T-helper 17 cell (primary cell): ENCODE measurements around the gene KIZ. TPM values are rescaled to one million over a fixed set of nuclear protein-coding genes. Genes with fewer than 3 reads are reported as not detected.

Experiments used
- ATAC-seq: fragments of 150-1000 bp; cut with Tn5 transposase; 2 replicates; pipeline ENCODE4 v1.10.0; 2021; ENCODE audit warnings: mild to moderate bottlenecking, moderate library complexity
- DNase-seq, 3 donors: peaks; one replicate each; pipeline versions ENCODE4 v3.0.0 to v3.0.0-alpha.2; 2020 to 2021
- H3K9me3 ChIP-seq: one replicate; pipeline ENCODE4 v1.7.0; 2013; ENCODE audit warnings: low read length, mild to moderate bottlenecking; ENCODE audit not compliant: control insufficient read depth, poor library complexity, severe bottlenecking
- H3K27ac Mint-ChIP-seq: one replicate; pipeline ENCODE4 v1.8.0; 2022; ENCODE audit warnings: mild to moderate bottlenecking, moderate library complexity, mixed read lengths
- H3K27me3 Mint-ChIP-seq: one replicate; pipeline ENCODE4 v1.8.0; 2022; ENCODE audit warnings: mixed read lengths
- H3K36me3 Mint-ChIP-seq: one replicate; pipeline ENCODE4 v1.8.0; 2022; ENCODE audit warnings: low read depth, mixed read lengths
- H3K4me1 Mint-ChIP-seq: one replicate; pipeline ENCODE4 v1.8.0; 2022; ENCODE audit warnings: mild to moderate bottlenecking, mixed read lengths
- H3K4me3 Mint-ChIP-seq: one replicate; pipeline ENCODE4 v1.8.0; 2022; ENCODE audit warnings: mild to moderate bottlenecking, moderate library complexity, mixed read lengths
- total RNA-seq, 4 donors: library from RNA in 2 of 4; stranded (reverse) in 2 of 4; gene quantifications; one replicate each; pipeline ENCODE4 v1.2.3 and lab custom pipeline; 2022 to 2026

Gene KIZ
- total RNA-seq, 2 donors from 2014 or later, result 23.0 to 26.9 TPM

- DNase-seq (no peak), ATAC-seq (no peak)
- no peaks in the 10 kb centered on the region for H3K9me3 ChIP-seq
- Mint-ChIP-seq H3K27ac (no peak overlapping the region), H3K27me3 (no peaks in the 10 kb centered on the region), H3K36me3 (peaks cover 7% of the 10 kb centered on the region), H3K4me3 (no peak overlapping the region), H3K4me1 (no peaks in the 10 kb centered on the region)
Measured at GRCh38 chr20:21209668-21210067, 83.8 kb downstream of the KIZ start.

DNA sequence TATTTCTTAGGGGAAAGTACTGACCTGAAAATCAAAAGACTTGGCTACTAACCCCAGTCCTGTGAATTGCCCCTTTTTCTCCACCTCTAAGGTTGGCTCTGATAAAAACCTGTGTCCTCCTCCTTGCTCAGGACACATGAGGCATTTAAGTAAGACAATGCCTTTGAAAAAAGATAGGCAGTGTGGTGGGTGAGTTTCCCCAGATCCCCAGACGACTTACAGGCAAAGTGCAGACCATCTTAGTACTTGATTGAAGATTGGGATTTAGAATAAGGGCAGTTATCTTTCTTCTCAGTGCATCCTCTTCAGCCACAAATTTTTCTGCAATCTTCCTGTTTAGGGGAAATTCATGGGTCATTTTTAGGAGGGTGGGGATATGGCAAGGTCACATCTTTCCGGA is 87.8 kb downstream of the KIZ start:
- Mint-ChIP-seq H3K4me1 (no peaks in the 10 kb centered on the region), H3K27me3 (no peaks in the 10 kb centered on the region), H3K36me3 (no peaks in the 10 kb centered on the region), H3K27ac (no peak overlapping the region), H3K4me3 (no peak overlapping the region)
- DNase-seq (no peak), ATAC-seq (no peak)
- H3K9me3 ChIP-seq, result no peaks in the 10 kb centered on the region

DNA sequence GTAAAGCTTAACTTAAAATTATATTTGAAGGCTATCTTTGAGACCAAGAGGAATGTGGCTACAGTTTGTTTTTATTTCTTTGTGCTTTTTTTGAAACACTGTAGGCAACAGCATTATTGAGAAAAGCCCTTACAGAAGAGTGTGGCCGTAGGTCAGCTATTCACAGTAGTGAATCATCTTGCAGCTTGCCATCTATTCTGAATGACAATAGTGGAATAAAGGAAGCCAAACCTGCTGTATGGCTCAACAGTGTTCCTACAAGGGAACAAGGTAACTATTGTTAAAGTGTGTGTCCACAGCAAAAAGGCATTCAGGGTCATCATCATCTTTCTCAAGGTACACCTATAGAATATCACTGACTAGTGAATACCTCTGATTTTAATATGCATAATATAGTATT is 88.5 kb downstream of the KIZ start:
- Mint-ChIP-seq H3K27me3 (no peaks in the 10 kb centered on the region), H3K36me3 (no peaks in the 10 kb centered on the region), H3K27ac (no peak overlapping the region), H3K4me1 (no peaks in the 10 kb centered on the region), H3K4me3 (no peak overlapping the region)
- ATAC-seq (no peak), DNase-seq (no peak)
- H3K9me3 ChIP-seq, result no peaks in the 10 kb centered on the region

DNA sequence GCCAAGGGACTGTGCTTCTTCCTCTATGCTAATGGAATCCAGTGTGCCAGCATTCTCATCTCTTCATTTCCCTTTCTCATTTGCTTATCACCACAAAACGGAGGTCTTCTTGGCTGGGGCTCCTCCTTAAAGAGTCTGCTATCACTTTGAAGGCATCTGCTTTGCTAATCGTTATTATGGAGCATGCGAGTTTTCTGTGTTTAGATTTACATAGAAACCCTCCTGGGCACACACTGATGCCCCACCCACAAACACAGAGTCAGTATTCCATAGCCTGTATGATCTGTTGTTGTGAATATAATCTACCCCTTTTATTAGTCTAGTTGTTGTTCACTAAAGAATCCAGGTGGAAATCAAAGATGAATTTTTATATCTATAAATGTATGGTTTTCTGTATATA is 93.8 kb downstream of the KIZ start:
- no peaks in the 10 kb centered on the region for H3K9me3 ChIP-seq
- Mint-ChIP-seq H3K4me1 (no peaks in the 10 kb centered on the region), H3K27ac (no peak overlapping the region), H3K36me3 (no peaks in the 10 kb centered on the region), H3K4me3 (no peak overlapping the region), H3K27me3 (no peaks in the 10 kb centered on the region)
- DNase-seq (no peak), ATAC-seq (no peak)

GRCh38 chr20:21224217-21224616 is 98.3 kb downstream of the KIZ start:
- Mint-ChIP-seq H3K27me3 (no peaks in the 10 kb centered on the region), H3K4me3 (no peak overlapping the region), H3K27ac (no peak overlapping the region), H3K36me3 (peaks cover 3% of the 10 kb centered on the region), H3K4me1 (no peaks in the 10 kb centered on the region)
- no peaks in the 10 kb centered on the region for H3K9me3 ChIP-seq
- DNase-seq, result no peak
- ATAC-seq, result no peak

- Mint-ChIP-seq H3K27me3 (no peaks in the 10 kb centered on the region), H3K4me3 (no peak overlapping the region), H3K36me3 (peaks cover 3% of the 10 kb centered on the region), H3K27ac (no peak overlapping the region), H3K4me1 (no peaks in the 10 kb centered on the region)
- H3K9me3 ChIP-seq, result no peaks in the 10 kb centered on the region
- no peak for ATAC-seq
- no peak for DNase-seq
Measured at GRCh38 chr20:21225215-21225947, 99.5 kb downstream of the KIZ start.

DNA sequence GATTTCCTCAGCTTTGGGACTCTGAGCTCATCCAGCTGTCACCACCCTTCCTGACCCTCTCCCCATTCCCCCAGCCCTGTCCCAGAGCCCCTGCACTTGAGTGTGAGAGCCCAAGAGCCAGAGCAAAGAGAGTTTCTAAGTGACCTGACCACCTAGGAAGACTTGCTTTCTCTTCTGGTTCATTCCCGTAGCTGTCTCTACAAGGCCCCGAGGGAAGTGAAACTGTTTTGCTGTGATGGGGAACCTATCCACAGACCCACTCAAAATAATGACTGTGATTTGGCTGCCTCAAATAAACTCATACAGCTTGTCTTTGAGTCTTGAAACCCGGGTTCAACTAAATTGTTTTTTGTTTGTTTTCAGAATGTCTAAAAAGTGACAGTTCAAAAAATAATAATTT is 102.6 kb downstream of the KIZ start:
- DNase-seq, result no peak
- H3K27me3 Mint-ChIP-seq, result no peaks in the 10 kb centered on the region
- peaks cover 3% of the 10 kb centered on the region for H3K36me3 Mint-ChIP-seq
- H3K4me1 Mint-ChIP-seq, result no peaks in the 10 kb centered on the region
- H3K27ac Mint-ChIP-seq, result no peak overlapping the region
- H3K9me3 ChIP-seq, result no peaks in the 10 kb centered on the region
- H3K4me3 Mint-ChIP-seq, result no peak overlapping the region
- no peak for ATAC-seq

GRCh38 chr20:21229163-21229562 is 103.3 kb downstream of the KIZ start:
- H3K36me3 Mint-ChIP-seq, result peaks cover 3% of the 10 kb centered on the region
- H3K9me3 ChIP-seq, result no peaks in the 10 kb centered on the region
- no peak overlapping the region for H3K27ac Mint-ChIP-seq

GRCh38 chr20:21230220-21230619 is 104.3 kb downstream of the KIZ start:
- Mint-ChIP-seq H3K27me3 (no peaks in the 10 kb centered on the region), H3K4me3 (no peak overlapping the region), H3K4me1 (no peaks in the 10 kb centered on the region), H3K27ac (no peak overlapping the region), H3K36me3 (peaks cover 3% of the 10 kb centered on the region)
- DNase-seq (no peak), ATAC-seq (no peak)
- H3K9me3 ChIP-seq, result no peaks in the 10 kb centered on the region

More at GRCh38 chr20:21229163-21229562, 103.3 kb downstream of the KIZ start:
- ATAC-seq (no peak), DNase-seq (no peak)
- Mint-ChIP-seq H3K4me1 (no peaks in the 10 kb centered on the region), H3K27me3 (no peaks in the 10 kb centered on the region), H3K4me3 (no peak overlapping the region)

DNA sequence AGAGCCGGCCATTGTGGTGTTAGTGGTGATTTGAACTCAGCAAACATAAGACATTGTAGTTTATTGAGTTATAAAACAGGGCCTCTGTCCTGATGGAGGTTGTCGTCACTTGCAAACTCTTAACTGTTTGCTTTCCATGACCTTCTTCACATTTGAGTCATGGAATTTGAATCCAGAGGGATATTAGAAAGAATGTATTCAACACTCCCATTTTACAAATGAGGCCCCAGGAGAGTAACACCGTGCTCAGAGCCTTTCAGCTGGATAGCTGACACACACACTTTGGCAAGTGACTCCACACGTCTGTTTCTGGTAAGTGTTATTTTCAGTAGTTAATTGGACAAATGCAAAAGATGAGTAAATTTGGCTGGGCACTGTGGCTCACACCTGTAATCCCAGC is 104.8 kb downstream of the KIZ start:
- DNase-seq (no peak), ATAC-seq (no peak)
- Mint-ChIP-seq H3K36me3 (peaks cover 3% of the 10 kb centered on the region), H3K27me3 (no peaks in the 10 kb centered on the region), H3K4me1 (no peaks in the 10 kb centered on the region), H3K27ac (no peak overlapping the region), H3K4me3 (no peak overlapping the region)
- H3K9me3 ChIP-seq, result no peaks in the 10 kb centered on the region

GRCh38 chr20:21232546-21233280 is 106.8 kb downstream of the KIZ start:
- Mint-ChIP-seq H3K27ac (no peak overlapping the region), H3K4me1 (peaks cover 4% of the 10 kb centered on the region), H3K36me3 (no peaks in the 10 kb centered on the region), H3K4me3 (no peak overlapping the region), H3K27me3 (no peaks in the 10 kb centered on the region)
- no peak for ATAC-seq
- DNase-seq, result no peak
- H3K9me3 ChIP-seq, result no peaks in the 10 kb centered on the region

GRCh38 chr20:21234324-21234723 is 108.4 kb downstream of the KIZ start:
- Mint-ChIP-seq H3K27ac (no peak overlapping the region), H3K27me3 (no peaks in the 10 kb centered on the region), H3K36me3 (peaks cover 1% of the 10 kb centered on the region), H3K4me1 (peaks cover 4% of the 10 kb centered on the region), H3K4me3 (no peak overlapping the region)
- ATAC-seq (no peak), DNase-seq (no peak)
- no peaks in the 10 kb centered on the region for H3K9me3 ChIP-seq

GRCh38 chr20:21234806-21235483 is 109.1 kb downstream of the KIZ start:
- no peak for DNase-seq
- peaks cover 2% of the 10 kb centered on the region for H3K36me3 Mint-ChIP-seq
- H3K27me3 Mint-ChIP-seq, result no peaks in the 10 kb centered on the region
- no peak overlapping the region for H3K27ac Mint-ChIP-seq
- no peaks in the 10 kb centered on the region for H3K9me3 ChIP-seq
- peaks cover 6% of the 10 kb centered on the region for H3K4me1 Mint-ChIP-seq
- no peak for ATAC-seq
- no peak overlapping the region for H3K4me3 Mint-ChIP-seq
